Ectodermal cell (in vitro differentiated cells): ENCODE measurements around the gene GOLGA1.
"Not testable (repeated sequence)": the region's sequence is repeated elsewhere in the genome, so short reads cannot be mapped to it uniquely, and the experiment has no call there.

Experiments used
- H3K27ac ChIP-seq: 2 replicates; pipeline ENCODE4 v1.7.0; 2013; ENCODE audit warnings: mild to moderate bottlenecking, low read depth, low read length; ENCODE audit not compliant: insufficient read depth, poor library complexity, severe bottlenecking
- H3K27me3 ChIP-seq: 2 replicates; pipeline ENCODE4 v1.7.0; 2013; ENCODE audit warnings: mild to moderate bottlenecking, low read length; ENCODE audit not compliant: insufficient read depth, control insufficient read depth, poor library complexity, severe bottlenecking
- H3K36me3 ChIP-seq: one replicate; pipeline ENCODE4 v1.7.0; 2013; ENCODE audit warnings: low read length; ENCODE audit not compliant: control insufficient read depth, insufficient read depth
- H3K4me1 ChIP-seq: one replicate; pipeline ENCODE4 v1.7.0; 2013; ENCODE audit warnings: low read length; ENCODE audit not compliant: control insufficient read depth, insufficient read depth
- H3K4me3 ChIP-seq: 2 replicates; pipeline ENCODE4 v1.7.0; 2013; ENCODE audit warnings: low read depth, low read length, control low read depth; ENCODE audit not compliant: insufficient read depth
- H3K9me3 ChIP-seq: 2 replicates; pipeline ENCODE4 v1.7.0; 2013; ENCODE audit warnings: mild to moderate bottlenecking, low read length, moderate library complexity; ENCODE audit not compliant: control insufficient read depth
- WGBS, 2 experiments: methylation state at CpG; one replicate each; pipeline ENCODE4 v1.1.7; 2013; ENCODE audit warnings: missing lambda C conversion rate in 2 of 2; 5-methylcytosine and 5-hydroxymethylcytosine counted together

GOLGA1 gene

GRCh38 chr9:124838567-124839275, 102.2 kb downstream of the GOLGA1 start:
- H3K4me3 ChIP-seq, H3K4me1 ChIP-seq, H3K27ac ChIP-seq, H3K36me3 ChIP-seq, H3K9me3 ChIP-seq, H3K27me3 ChIP-seq: not testable (repeated sequence)
- 96 to 97% methylated on average over 41 to 48 of the region's 52 CpGs for WGBS, 2 experiments

- H3K27me3 ChIP-seq, H3K36me3 ChIP-seq, H3K4me3 ChIP-seq, H3K9me3 ChIP-seq, H3K27ac ChIP-seq, H3K4me1 ChIP-seq: not testable (repeated sequence)
- WGBS, 2 experiments: 61 to 75% methylated on average over 3 to 5 of the region's 5 CpGs
These were observed 102.8 kb downstream of the GOLGA1 start for GRCh38 chr9:124838132-124838531.

- Histone ChIP-seq H3K9me3 (no peaks in the 10 kb centered on the region), H3K4me3 (no peak overlapping the region), H3K4me1 (no peaks in the 10 kb centered on the region), H3K27me3 (no peaks in the 10 kb centered on the region), H3K36me3 (no peaks in the 10 kb centered on the region), H3K27ac (no peak overlapping the region)
- WGBS, 2 experiments: 90 to 92% methylated on average over 13 of the region's 13 CpGs
These were observed 105.8 kb downstream of the GOLGA1 start for GRCh38 chr9:124835026-124835557.

GRCh38 chr9:124834591-124834990, 106.3 kb downstream of the GOLGA1 start:
- Histone ChIP-seq H3K9me3 (no peaks in the 10 kb centered on the region), H3K27me3 (no peaks in the 10 kb centered on the region), H3K4me1 (no peaks in the 10 kb centered on the region), H3K4me3 (no peak overlapping the region), H3K36me3 (no peaks in the 10 kb centered on the region), H3K27ac (no peak overlapping the region)
- WGBS, 2 experiments: 78 to 82% methylated on average over 7 of the region's 7 CpGs

- 91 to 92% methylated on average over 9 of the region's 9 CpGs for WGBS, 2 experiments
- Histone ChIP-seq H3K4me3 (no peak overlapping the region), H3K9me3 (no peaks in the 10 kb centered on the region)
These were observed 109.1 kb downstream of the GOLGA1 start for GRCh38 chr9:124831642-124832364.

GRCh38 chr9:124830593-124830992, 110.3 kb downstream of the GOLGA1 start:
- H3K27me3 ChIP-seq: no peaks in the 10 kb centered on the region
- WGBS, 2 experiments: 72 to 73% methylated on average over 4 of the region's 4 CpGs
- no peaks in the 10 kb centered on the region for H3K36me3 ChIP-seq
- H3K27ac ChIP-seq: no peak overlapping the region
- no peaks in the 10 kb centered on the region for H3K4me1 ChIP-seq
- no peak overlapping the region for H3K4me3 ChIP-seq
- no peaks in the 10 kb centered on the region for H3K9me3 ChIP-seq

More at GRCh38 chr9:124831642-124832364, 109.1 kb downstream of the GOLGA1 start:
- H3K27ac ChIP-seq: no peak overlapping the region
- no peaks in the 10 kb centered on the region for H3K27me3 ChIP-seq
- H3K36me3 ChIP-seq: no peaks in the 10 kb centered on the region
- no peaks in the 10 kb centered on the region for H3K4me1 ChIP-seq

GRCh38 chr9:124829334-124829669, 111.6 kb downstream of the GOLGA1 start:
- Histone ChIP-seq H3K27me3 (no peaks in the 10 kb centered on the region), H3K4me1 (no peaks in the 10 kb centered on the region), H3K9me3 (no peaks in the 10 kb centered on the region), H3K4me3 (no peak overlapping the region), H3K27ac (no peak overlapping the region), H3K36me3 (no peaks in the 10 kb centered on the region)
- WGBS, 2 experiments: 57 to 68% methylated on average over 5 of the region's 5 CpGs

GRCh38 chr9:124828489-124829333, 112.2 kb downstream of the GOLGA1 start:
- no peak overlapping the region for H3K4me3 ChIP-seq
- 80 to 81% methylated on average over 2 of the region's 2 CpGs for WGBS, 2 experiments
- no peaks in the 10 kb centered on the region for H3K9me3 ChIP-seq
- H3K27ac ChIP-seq: no peak overlapping the region
- H3K4me1 ChIP-seq: no peaks in the 10 kb centered on the region
- H3K27me3 ChIP-seq: no peaks in the 10 kb centered on the region
- H3K36me3 ChIP-seq: no peaks in the 10 kb centered on the region
